ENCODE data around the gene PSME2.
A peak's percentile ranks its signal among the peaks of the same experiment; 100 is the strongest.

Gene PSME2

DNA sequence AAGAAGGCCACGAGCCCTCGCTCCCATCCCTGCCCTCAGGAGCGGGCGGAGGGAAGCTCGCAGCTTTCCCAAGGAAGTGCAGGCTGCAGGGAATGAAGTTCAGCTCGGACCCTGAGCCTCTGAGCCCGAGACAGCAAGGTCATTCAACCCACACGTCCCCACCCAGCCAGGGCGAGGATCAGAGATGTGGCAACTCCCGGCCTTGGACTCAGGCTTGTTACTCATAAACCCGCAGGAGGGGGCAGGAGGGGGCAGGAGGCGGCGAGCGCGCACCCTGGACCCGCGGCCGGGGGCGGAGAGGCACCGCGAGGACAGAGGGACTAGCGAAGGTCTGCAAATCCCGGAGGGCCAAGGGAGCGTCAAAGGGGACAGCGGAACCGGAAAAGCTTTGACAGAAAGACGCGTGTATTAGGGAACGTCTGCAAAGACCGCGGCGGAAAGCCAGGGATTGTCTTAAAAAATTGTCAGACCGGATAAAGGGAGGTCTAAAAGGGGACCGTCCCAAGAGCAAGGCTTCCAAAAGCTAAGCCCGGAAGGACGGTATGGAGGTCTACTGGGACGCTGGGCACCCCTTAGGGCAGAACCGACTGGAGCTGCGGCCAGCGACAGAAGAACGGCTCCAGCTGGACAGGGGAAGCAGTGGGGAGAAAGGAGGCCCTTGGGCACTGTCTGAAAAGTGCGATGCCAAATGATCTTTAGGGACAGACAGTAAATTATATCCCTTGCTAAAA lies 32.4 kb downstream of the PSME2 start (continued):
- TF ChIP-seq ZNF629 (tag by site-specific recombination; IDR thresholded peaks at IDR 0.05), result no peak; the same call in 1 of the 2 replicates
- TF ChIP-seq, protein P1, sequence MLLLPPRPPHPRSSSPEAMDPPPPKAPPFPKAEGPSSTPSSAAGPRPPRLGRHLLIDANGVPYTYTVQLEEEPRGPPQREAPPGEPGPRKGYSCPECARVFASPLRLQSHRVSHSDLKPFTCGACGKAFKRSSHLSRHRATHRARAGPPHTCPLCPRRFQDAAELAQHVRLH (tag by site-specific recombination; IDR thresholded peaks at IDR 0.05), result peak; percentile 52; the same call in 1 of the 2 replicates
- TF ChIP-seq ZNF221 (tag by site-specific recombination; IDR thresholded peaks at IDR 0.05; ENCODE audit: borderline replicate concordance), result no peak
- no peak for TF ChIP-seq ZNF16 (tag by site-specific recombination; IDR thresholded peaks at IDR 0.05; ENCODE audit: low read depth)
- TF ChIP-seq ZNF223 (tag by site-specific recombination; IDR thresholded peaks at IDR 0.05), result no peak
- TF ChIP-seq ZNF155 (tag by site-specific recombination; IDR thresholded peaks at IDR 0.05), result no peak
- peak; percentile 14; the same call in 1 of the 2 replicates for TF ChIP-seq ZNF394 (tag by site-specific recombination; IDR thresholded peaks at IDR 0.05; ENCODE audit: borderline replicate concordance)
- TF ChIP-seq ZFP69B (tag by site-specific recombination; IDR thresholded peaks at IDR 0.05), result peak; percentile 94
- TF ChIP-seq, protein P2, sequence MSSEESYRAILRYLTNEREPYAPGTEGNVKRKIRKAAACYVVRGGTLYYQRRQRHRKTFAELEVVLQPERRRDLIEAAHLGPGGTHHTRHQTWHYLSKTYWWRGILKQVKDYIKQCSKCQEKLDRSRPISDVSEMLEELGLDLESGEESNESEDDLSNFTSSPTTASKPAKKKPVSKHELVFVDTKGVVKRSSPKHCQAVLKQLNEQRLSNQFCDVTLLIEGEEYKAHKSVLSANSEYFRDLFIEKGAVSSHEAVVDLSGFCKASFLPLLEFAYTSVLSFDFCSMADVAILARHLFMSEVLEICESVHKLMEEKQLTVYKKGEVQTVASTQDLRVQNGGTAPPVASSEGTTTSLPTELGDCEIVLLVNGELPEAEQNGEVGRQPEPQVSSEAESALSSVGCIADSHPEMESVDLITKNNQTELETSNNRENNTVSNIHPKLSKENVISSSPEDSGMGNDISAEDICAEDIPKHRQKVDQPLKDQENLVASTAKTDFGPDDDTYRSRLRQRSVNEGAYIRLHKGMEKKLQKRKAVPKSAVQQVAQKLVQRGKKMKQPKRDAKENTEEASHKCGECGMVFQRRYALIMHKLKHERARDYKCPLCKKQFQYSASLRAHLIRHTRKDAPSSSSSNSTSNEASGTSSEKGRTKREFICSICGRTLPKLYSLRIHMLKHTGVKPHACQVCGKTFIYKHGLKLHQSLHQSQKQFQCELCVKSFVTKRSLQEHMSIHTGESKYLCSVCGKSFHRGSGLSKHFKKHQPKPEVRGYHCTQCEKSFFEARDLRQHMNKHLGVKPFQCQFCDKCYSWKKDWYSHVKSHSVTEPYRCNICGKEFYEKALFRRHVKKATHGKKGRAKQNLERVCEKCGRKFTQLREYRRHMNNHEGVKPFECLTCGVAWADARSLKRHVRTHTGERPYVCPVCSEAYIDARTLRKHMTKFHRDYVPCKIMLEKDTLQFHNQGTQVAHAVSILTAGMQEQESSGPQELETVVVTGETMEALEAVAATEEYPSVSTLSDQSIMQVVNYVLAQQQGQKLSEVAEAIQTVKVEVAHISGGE (tag by site-specific recombination; conservative IDR thresholded peaks at IDR 0.05; ENCODE audit: low read depth), result peak; percentile 82
- TF ChIP-seq OSR2 (tag by site-specific recombination; IDR thresholded peaks at IDR 0.05), result no peak
- TF ChIP-seq, protein P3, sequence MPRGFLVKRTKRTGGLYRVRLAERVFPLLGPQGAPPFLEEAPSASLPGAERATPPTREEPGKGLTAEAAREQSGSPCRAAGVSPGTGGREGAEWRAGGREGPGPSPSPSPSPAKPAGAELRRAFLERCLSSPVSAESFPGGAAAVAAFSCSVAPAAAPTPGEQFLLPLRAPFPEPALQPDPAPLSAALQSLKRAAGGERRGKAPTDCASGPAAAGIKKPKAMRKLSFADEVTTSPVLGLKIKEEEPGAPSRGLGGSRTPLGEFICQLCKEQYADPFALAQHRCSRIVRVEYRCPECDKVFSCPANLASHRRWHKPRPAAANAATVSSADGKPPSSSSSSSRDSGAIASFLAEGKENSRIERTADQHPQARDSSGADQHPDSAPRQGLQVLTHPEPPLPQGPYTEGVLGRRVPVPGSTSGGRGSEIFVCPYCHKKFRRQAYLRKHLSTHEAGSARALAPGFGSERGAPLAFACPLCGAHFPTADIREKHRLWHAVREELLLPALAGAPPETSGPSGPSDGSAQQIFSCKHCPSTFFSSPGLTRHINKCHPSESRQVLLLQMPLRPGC (tag by site-specific recombination; IDR thresholded peaks at IDR 0.05), result peak; percentile 56
- no peak for TF ChIP-seq ZNF623 (tag by site-specific recombination; IDR thresholded peaks at IDR 0.05)
- TF ChIP-seq ZNF610 (tag by site-specific recombination; IDR thresholded peaks at IDR 0.05; ENCODE audit: borderline replicate concordance), result peak; percentile 61; the same call in 1 of the 2 replicates
- TF ChIP-seq, protein P4, sequence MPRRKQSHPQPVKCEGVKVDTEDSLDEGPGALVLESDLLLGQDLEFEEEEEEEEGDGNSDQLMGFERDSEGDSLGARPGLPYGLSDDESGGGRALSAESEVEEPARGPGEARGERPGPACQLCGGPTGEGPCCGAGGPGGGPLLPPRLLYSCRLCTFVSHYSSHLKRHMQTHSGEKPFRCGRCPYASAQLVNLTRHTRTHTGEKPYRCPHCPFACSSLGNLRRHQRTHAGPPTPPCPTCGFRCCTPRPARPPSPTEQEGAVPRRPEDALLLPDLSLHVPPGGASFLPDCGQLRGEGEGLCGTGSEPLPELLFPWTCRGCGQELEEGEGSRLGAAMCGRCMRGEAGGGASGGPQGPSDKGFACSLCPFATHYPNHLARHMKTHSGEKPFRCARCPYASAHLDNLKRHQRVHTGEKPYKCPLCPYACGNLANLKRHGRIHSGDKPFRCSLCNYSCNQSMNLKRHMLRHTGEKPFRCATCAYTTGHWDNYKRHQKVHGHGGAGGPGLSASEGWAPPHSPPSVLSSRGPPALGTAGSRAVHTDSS (tag by site-specific recombination; IDR thresholded peaks at IDR 0.05), result no peak
- no peak for TF ChIP-seq ZNF555 (tag by site-specific recombination; conservative IDR thresholded peaks at IDR 0.05)
- TF ChIP-seq, protein P5, sequence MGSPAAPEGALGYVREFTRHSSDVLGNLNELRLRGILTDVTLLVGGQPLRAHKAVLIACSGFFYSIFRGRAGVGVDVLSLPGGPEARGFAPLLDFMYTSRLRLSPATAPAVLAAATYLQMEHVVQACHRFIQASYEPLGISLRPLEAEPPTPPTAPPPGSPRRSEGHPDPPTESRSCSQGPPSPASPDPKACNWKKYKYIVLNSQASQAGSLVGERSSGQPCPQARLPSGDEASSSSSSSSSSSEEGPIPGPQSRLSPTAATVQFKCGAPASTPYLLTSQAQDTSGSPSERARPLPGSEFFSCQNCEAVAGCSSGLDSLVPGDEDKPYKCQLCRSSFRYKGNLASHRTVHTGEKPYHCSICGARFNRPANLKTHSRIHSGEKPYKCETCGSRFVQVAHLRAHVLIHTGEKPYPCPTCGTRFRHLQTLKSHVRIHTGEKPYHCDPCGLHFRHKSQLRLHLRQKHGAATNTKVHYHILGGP (tag by site-specific recombination; IDR thresholded peaks at IDR 0.05), result no peak
- TF ChIP-seq ZNF510 (tag by site-specific recombination; IDR thresholded peaks at IDR 0.05; ENCODE audit: insufficient replicate concordance), result no peak
- 0 out of 2 replicates have a peak, but pooled peaks have one; percentile 2 for TF ChIP-seq ZNF146 (tag by site-specific recombination; IDR thresholded peaks at IDR 0.05)
- TF ChIP-seq GFI1B (tag by site-specific recombination; IDR thresholded peaks at IDR 0.05), result no peak
- no peak for TF ChIP-seq ZNF175 (tag by site-specific recombination; IDR thresholded peaks at IDR 0.05)
- no peak for TF ChIP-seq ZNF843 (tag by site-specific recombination; IDR thresholded peaks at IDR 0.05)
- TF ChIP-seq, protein P6, sequence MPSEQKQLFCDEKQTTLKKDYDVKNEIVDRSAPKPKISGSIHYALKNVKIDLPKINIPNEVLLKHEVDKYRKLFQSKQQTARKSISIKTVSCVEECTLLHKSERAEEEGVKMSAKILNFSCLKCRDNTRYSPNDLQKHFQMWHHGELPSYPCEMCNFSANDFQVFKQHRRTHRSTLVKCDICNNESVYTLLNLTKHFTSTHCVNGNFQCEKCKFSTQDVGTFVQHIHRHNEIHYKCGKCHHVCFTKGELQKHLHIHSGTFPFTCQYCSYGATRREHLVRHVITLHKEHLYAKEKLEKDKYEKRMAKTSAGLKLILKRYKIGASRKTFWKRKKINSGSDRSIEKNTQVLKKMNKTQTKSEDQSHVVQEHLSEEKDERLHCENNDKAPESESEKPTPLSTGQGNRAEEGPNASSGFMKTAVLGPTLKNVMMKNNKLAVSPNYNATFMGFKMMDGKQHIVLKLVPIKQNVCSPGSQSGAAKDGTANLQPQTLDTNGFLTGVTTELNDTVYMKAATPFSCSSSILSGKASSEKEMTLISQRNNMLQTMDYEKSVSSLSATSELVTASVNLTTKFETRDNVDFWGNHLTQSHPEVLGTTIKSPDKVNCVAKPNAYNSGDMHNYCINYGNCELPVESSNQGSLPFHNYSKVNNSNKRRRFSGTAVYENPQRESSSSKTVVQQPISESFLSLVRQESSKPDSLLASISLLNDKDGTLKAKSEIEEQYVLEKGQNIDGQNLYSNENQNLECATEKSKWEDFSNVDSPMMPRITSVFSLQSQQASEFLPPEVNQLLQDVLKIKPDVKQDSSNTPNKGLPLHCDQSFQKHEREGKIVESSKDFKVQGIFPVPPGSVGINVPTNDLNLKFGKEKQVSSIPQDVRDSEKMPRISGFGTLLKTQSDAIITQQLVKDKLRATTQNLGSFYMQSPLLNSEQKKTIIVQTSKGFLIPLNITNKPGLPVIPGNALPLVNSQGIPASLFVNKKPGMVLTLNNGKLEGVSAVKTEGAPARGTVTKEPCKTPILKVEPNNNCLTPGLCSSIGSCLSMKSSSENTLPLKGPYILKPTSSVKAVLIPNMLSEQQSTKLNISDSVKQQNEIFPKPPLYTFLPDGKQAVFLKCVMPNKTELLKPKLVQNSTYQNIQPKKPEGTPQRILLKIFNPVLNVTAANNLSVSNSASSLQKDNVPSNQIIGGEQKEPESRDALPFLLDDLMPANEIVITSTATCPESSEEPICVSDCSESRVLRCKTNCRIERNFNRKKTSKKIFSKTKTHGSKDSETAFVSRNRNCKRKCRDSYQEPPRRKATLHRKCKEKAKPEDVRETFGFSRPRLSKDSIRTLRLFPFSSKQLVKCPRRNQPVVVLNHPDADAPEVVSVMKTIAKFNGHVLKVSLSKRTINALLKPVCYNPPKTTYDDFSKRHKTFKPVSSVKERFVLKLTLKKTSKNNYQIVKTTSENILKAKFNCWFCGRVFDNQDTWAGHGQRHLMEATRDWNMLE (tag by site-specific recombination; conservative IDR thresholded peaks at IDR 0.05; ENCODE audit: low read depth), result peak; percentile 53; the same call in 1 of the 2 replicates
- no peak for TF ChIP-seq ZNF624 (tag by site-specific recombination; IDR thresholded peaks at IDR 0.05)
- TF ChIP-seq ZNF76 (tag by site-specific recombination; IDR thresholded peaks at IDR 0.05; ENCODE audit: borderline replicate concordance, low read depth), result peak; percentile 64
- TF ChIP-seq ZNF24 (tag by site-specific recombination; IDR thresholded peaks at IDR 0.05), result peak; percentile 57; the same call in 1 of the 2 replicates
